H9 (cell line): ENCODE measurements around the gene LMF1. TPM values are rescaled to one million over a fixed set of nuclear protein-coding genes. Genes with fewer than 3 reads are reported as not detected.

ENCODE experiments used
- DNase-seq: peaks from one replicate; pipeline ENCODE4 v3.0.0-alpha.2; 2017
- H2AFZ ChIP-seq: one replicate; pipeline ENCODE4 v1.6.1; 2013; ENCODE audit warnings: mild to moderate bottlenecking, low read length, control low read depth, moderate library complexity
- H2AK5ac ChIP-seq: 2 replicates; pipeline ENCODE4 v1.6.1; 2013; ENCODE audit warnings: low read length, control low read depth, mixed read lengths; ENCODE audit not compliant: insufficient read length
- H2BK120ac ChIP-seq: one replicate; pipeline ENCODE4 v1.6.1; 2013; ENCODE audit warnings: low read depth, mild to moderate bottlenecking, low read length, control low read depth, inconsistent platforms; ENCODE audit not compliant: poor library complexity, severe bottlenecking
- H2BK12ac ChIP-seq: 2 replicates; pipeline ENCODE4 v1.6.1; 2013; ENCODE audit warnings: low read length, control low read depth, mixed read lengths, low read depth; ENCODE audit not compliant: insufficient read length
- H2BK15ac ChIP-seq: 2 replicates; pipeline ENCODE4 v1.6.1; 2013; ENCODE audit warnings: low read depth, low read length, control low read depth
- H2BK20ac ChIP-seq: one replicate; pipeline ENCODE4 v1.6.1; 2013; ENCODE audit warnings: low read depth, mild to moderate bottlenecking, low read length, control low read depth, inconsistent platforms; ENCODE audit not compliant: poor library complexity, severe bottlenecking
- H2BK5ac ChIP-seq: 2 replicates; pipeline ENCODE4 v1.6.1; 2013; ENCODE audit warnings: low read length, control low read depth, mixed read lengths; ENCODE audit not compliant: insufficient read length
- H3K14ac ChIP-seq: 2 replicates; pipeline ENCODE4 v1.6.1; 2013; ENCODE audit warnings: low read length, control low read depth; ENCODE audit not compliant: insufficient read depth
- H3K18ac ChIP-seq: 2 replicates; pipeline ENCODE4 v1.6.1; 2013; ENCODE audit warnings: low read depth, mild to moderate bottlenecking, mixed read lengths, low read length, control low read depth; ENCODE audit not compliant: insufficient read length
- H3K23ac ChIP-seq: 2 replicates; pipeline ENCODE4 v1.6.1; 2013; ENCODE audit warnings: low read length, control low read depth, mixed read lengths, low read depth; ENCODE audit not compliant: insufficient read length
- H3K23me2 ChIP-seq: 2 replicates; pipeline ENCODE4 v1.6.1; 2013; ENCODE audit warnings: low read depth, mild to moderate bottlenecking, mixed read lengths, low read length, control low read depth; ENCODE audit not compliant: insufficient read length, poor library complexity, severe bottlenecking
- H3K27ac ChIP-seq: 2 replicates; pipeline ENCODE4 v1.5.1; 2013; ENCODE audit warnings: low read length, control low read depth, mixed read lengths, low read depth; ENCODE audit not compliant: insufficient read length
- H3K27me3 ChIP-seq: 2 replicates; pipeline ENCODE4 v1.6.1; 2013; ENCODE audit warnings: low read length, control low read depth, inconsistent platforms; ENCODE audit not compliant: insufficient read depth
- H3K4ac ChIP-seq: 2 replicates; pipeline ENCODE4 v1.6.1; 2013; ENCODE audit warnings: low read depth, mild to moderate bottlenecking, control low read depth, inconsistent platforms, low read length, moderate library complexity
- H3K4me1 ChIP-seq: 2 replicates; pipeline ENCODE4 v1.6.1; 2013; ENCODE audit warnings: low read length, control low read depth, inconsistent platforms; ENCODE audit not compliant: insufficient read depth
- H3K4me2 ChIP-seq: 2 replicates; pipeline ENCODE4 v1.6.1; 2013; ENCODE audit warnings: low read length, control low read depth, mixed read lengths; ENCODE audit not compliant: insufficient read length, insufficient read depth
- H3K56ac ChIP-seq: 2 replicates; pipeline ENCODE4 v1.6.1; 2013; ENCODE audit warnings: low read depth, mild to moderate bottlenecking, mixed read lengths, low read length, control low read depth; ENCODE audit not compliant: insufficient read length
- H3K79me1 ChIP-seq: 2 replicates; pipeline ENCODE4 v1.6.1; 2013; ENCODE audit warnings: low read depth, mild to moderate bottlenecking, moderate library complexity, low read length, control low read depth, inconsistent platforms; ENCODE audit not compliant: insufficient read depth, poor library complexity, severe bottlenecking
- H3K79me2 ChIP-seq: 2 replicates; pipeline ENCODE4 v1.6.1; 2013; ENCODE audit warnings: low read length, control low read depth, inconsistent platforms; ENCODE audit not compliant: insufficient read depth
- H3K9ac ChIP-seq: 2 replicates; pipeline ENCODE4 v1.6.1; 2013; ENCODE audit warnings: low read length, control low read depth, mixed read lengths; ENCODE audit not compliant: insufficient read length; ENCODE audit errors: extremely low read depth
- H3K9me3 ChIP-seq: one replicate; pipeline ENCODE4 v1.6.1; 2013; ENCODE audit warnings: low read depth, low read length, inconsistent platforms; ENCODE audit not compliant: control insufficient read depth
- H3T11ph ChIP-seq: one replicate; pipeline ENCODE4 v1.6.1; 2013; ENCODE audit warnings: mild to moderate bottlenecking, low read length, control low read depth, inconsistent platforms
- H4K20me1 ChIP-seq: one replicate; pipeline ENCODE4 v1.6.1; 2013; ENCODE audit not compliant: control insufficient read depth, insufficient read length, insufficient read depth
- H4K5ac ChIP-seq: 2 replicates; pipeline ENCODE4 v1.6.1; 2013; ENCODE audit warnings: low read depth, mild to moderate bottlenecking, mixed read lengths, low read length, control low read depth; ENCODE audit not compliant: insufficient read length
- H4K8ac ChIP-seq: replicated peaks from 2 replicates; pipeline ENCODE4 v1.6.1; 2013; ENCODE audit warnings: low read length, control low read depth, mixed read lengths, low read depth; ENCODE audit not compliant: insufficient read length
- H4K91ac ChIP-seq: 2 replicates; pipeline ENCODE4 v1.6.1; 2013; ENCODE audit warnings: low read depth, mild to moderate bottlenecking, moderate library complexity, mixed read lengths, low read length, control low read depth; ENCODE audit not compliant: insufficient read length
- H3K27ac Mint-ChIP-seq, 3 experiments: 2 replicates in 2 of 3; 3 replicates in 1 of 3; pipeline ENCODE4 v1.8.0; 2020 to 2021; ENCODE audit warnings: mixed read lengths in 3 of 3, mild to moderate bottlenecking in 1 of 3, moderate library complexity in 1 of 3
- H3K27me3 Mint-ChIP-seq: 2 replicates; pipeline ENCODE4 v1.8.0; 2021; ENCODE audit warnings: low read depth, mild to moderate bottlenecking, moderate library complexity, mixed read lengths
- H3K36me3 Mint-ChIP-seq, 3 experiments: 2 replicates in 2 of 3; 3 replicates in 1 of 3; pipeline ENCODE4 v1.8.0; 2020 to 2021; ENCODE audit warnings: low read depth in 3 of 3, mixed read lengths in 3 of 3; ENCODE audit not compliant: insufficient read depth in 1 of 3
- H3K4me1 Mint-ChIP-seq, 2 experiments: 2 replicates each; pipeline ENCODE4 v1.8.0; 2020; ENCODE audit warnings: mixed read lengths in 2 of 2
- H3K4me3 Mint-ChIP-seq, 2 experiments: 2 replicates in 1 of 2; 3 replicates in 1 of 2; pipeline ENCODE4 v1.8.0; 2020 to 2021; ENCODE audit warnings: mild to moderate bottlenecking in 2 of 2, mixed read lengths in 2 of 2, moderate library complexity in 1 of 2
- H3K9me3 Mint-ChIP-seq, 2 experiments: 2 replicates in 1 of 2; 3 replicates in 1 of 2; pipeline ENCODE4 v1.8.0; 2020; ENCODE audit warnings: mild to moderate bottlenecking in 2 of 2, mixed read lengths in 2 of 2, moderate library complexity in 1 of 2
- WGBS: extraction: QIAGEN DNeasy Blood & Tissue Kit; methylation state at CpG from one replicate; pipeline ENCODE4 v1.1.7; 2013; ENCODE audit warnings: missing lambda C conversion rate, low lambda C conversion rate, mixed read lengths; ENCODE audit not compliant: insufficient read length; ENCODE audit errors: extremely low coverage; 5-methylcytosine and 5-hydroxymethylcytosine counted together
- total RNA-seq: library from RNA; stranded (reverse); gene quantifications from 2 replicates; pipeline ENCODE4 v1.2.1, GENCODE V29; 2021
- TF ChIP-seq, protein P1 (sequence below): fragments of 200-600 bp; sonication (generic); conservative IDR thresholded peaks from 3 replicates; pipeline ENCODE4 v1.8.0; 2021; ENCODE audit warnings: antibody characterized with exemption, mild to moderate bottlenecking

LMF1 gene
- total RNA-seq, 1 experiment from 2014 or later, result 7.1 TPM

DNA sequence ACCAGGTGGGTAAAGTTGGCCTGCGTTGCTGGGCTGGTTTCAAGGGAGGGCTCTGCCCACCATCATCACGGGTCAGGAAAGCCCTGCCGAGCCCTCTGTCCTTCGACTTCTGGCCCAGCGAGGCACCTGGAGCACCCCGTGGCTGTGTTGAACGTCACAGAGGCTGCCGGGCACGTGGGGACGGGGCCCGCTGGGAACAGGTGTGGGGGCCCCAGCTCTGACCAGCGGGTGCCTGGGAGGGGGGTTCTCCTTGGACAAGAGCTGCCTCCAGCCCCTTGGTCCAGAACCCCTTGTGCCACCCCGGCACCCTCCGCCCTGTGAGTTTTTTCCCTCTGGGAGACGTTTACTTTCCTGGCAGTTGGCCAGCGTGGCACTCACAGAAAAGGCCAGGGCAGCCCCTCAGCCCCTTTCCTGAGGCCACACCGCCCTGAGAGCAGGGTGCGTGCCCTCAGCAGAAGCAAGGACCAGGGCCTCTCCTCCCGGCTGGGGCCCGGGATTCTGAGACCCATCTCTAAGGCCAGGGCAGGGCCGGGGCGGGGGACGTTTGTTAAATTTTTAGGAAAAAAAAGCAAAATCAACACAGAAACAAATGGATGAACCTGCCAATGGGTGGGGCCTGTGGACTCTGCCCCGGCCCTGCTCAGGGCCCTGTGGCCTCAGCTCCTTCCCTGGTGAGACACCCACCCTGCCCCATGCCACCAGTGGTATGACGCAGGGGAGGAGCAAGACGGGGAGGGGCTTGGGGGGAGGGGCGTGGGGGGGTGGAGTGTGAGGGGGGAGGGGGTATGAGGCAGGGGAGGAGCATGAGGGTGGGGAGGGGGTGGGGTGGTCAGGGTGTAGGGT is 139.0 kb downstream of the LMF1 start:
- H2AFZ ChIP-seq, result no peak overlapping the region
- no peak overlapping the region for H3K14ac ChIP-seq
- no peak overlapping the region for H3T11ph ChIP-seq
- H3K36me3 Mint-ChIP-seq, result peaks cover 0 to 10% (median 4%) of the 10 kb centered on the region in 3 experiments; a peak in 5 of 7 replicates
- no peak overlapping the region for H3K9ac ChIP-seq
- H3K27me3 ChIP-seq, result no peaks in the 10 kb centered on the region
- H3K4ac ChIP-seq, result no peak overlapping the region
- H2BK20ac ChIP-seq, result no peak overlapping the region
- no peaks in the 10 kb centered on the region for H3K9me3 ChIP-seq
- peaks cover 13 to 16% of the 10 kb centered on the region in 2 experiments for H3K9me3 Mint-ChIP-seq
- H3K4me1 ChIP-seq, result no peaks in the 10 kb centered on the region
- no peak overlapping the region for H3K27ac Mint-ChIP-seq
- no peak overlapping the region for H3K4me2 ChIP-seq
- DNase-seq, result no peak
- no peak overlapping the region for H4K5ac ChIP-seq
- no peak overlapping the region for H3K18ac ChIP-seq
- no peak overlapping the region for H2BK120ac ChIP-seq
- H2AK5ac ChIP-seq, result no peak overlapping the region
- no peaks in the 10 kb centered on the region for H3K79me2 ChIP-seq
- H3K23me2 ChIP-seq, result no peaks in the 10 kb centered on the region
- no peaks in the 10 kb centered on the region for H3K4me1 Mint-ChIP-seq
- H4K91ac ChIP-seq, result no peak overlapping the region
- no peak overlapping the region for H3K4me3 Mint-ChIP-seq
- no peak overlapping the region for H2BK5ac ChIP-seq
- no peak overlapping the region for H3K27ac ChIP-seq
- TF ChIP-seq, protein P1, sequence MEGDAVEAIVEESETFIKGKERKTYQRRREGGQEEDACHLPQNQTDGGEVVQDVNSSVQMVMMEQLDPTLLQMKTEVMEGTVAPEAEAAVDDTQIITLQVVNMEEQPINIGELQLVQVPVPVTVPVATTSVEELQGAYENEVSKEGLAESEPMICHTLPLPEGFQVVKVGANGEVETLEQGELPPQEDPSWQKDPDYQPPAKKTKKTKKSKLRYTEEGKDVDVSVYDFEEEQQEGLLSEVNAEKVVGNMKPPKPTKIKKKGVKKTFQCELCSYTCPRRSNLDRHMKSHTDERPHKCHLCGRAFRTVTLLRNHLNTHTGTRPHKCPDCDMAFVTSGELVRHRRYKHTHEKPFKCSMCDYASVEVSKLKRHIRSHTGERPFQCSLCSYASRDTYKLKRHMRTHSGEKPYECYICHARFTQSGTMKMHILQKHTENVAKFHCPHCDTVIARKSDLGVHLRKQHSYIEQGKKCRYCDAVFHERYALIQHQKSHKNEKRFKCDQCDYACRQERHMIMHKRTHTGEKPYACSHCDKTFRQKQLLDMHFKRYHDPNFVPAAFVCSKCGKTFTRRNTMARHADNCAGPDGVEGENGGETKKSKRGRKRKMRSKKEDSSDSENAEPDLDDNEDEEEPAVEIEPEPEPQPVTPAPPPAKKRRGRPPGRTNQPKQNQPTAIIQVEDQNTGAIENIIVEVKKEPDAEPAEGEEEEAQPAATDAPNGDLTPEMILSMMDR, result 0 out of 3 replicates have a peak, but pooled peaks have one; percentile 2
- no peak overlapping the region for H2BK12ac ChIP-seq
- no peaks in the 10 kb centered on the region for H3K79me1 ChIP-seq
- WGBS, result no CpG with 5 or more reads among the region's 27 CpGs
- no peak overlapping the region for H2BK15ac ChIP-seq
- no peak overlapping the region for H3K23ac ChIP-seq
- H3K56ac ChIP-seq, result no peak overlapping the region
- H3K27me3 Mint-ChIP-seq, result peaks cover 26% of the 10 kb centered on the region
- H4K20me1 ChIP-seq, result no peaks in the 10 kb centered on the region
- no peak overlapping the region for H4K8ac ChIP-seq
